ENCODE measurements around the gene HHAT. TPM values are rescaled to one million over a fixed set of nuclear protein-coding genes. Genes with fewer than 3 reads are reported as not detected.
"Not testable (repeated sequence)": the region's sequence is repeated elsewhere in the genome, so short reads cannot be mapped to it uniquely, and the experiment has no call there.

Gene HHAT
- total RNA-seq, 2 donors from 2014 or later = 1.6 to 2.0 TPM

DNA sequence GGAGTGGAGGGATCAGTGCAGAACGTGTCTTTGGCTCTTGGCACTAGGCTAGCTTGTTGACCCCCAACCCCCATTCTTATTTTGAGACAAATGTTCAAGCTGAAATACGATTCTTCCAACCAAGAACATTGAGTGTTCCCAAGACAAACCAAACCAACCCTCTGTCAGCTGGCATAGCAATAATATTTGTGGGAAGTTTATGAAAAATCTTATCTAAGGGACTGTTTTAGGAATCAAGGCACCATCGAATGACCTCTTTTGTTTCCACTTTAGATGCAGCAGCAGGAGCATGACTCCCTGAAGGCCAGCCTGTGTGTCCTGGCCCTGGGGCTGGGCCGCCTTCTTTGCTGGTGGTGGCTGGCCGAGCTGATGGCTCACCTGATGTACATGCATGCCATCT is 89.2 kb downstream of the HHAT start:
- TF ChIP-seq CTCF (IDR thresholded peaks at IDR 0.05) = no peak
- H3K36me3 ChIP-seq = no peaks in the 10 kb centered on the region
- DNase-seq (ENCODE audit: low spot score) = no peak
- no peaks in the 10 kb centered on the region for H3K27me3 ChIP-seq
- H3K4me1 ChIP-seq = no peaks in the 10 kb centered on the region
- no peaks in the 10 kb centered on the region for H3K9me3 ChIP-seq
- H3K4me3 ChIP-seq = no peak overlapping the region
- H3K27ac ChIP-seq = no peak overlapping the region

GRCh38 chr1:210418863-210419650 is 90.4 kb downstream of the HHAT start:
- no peak overlapping the region for H3K4me3 ChIP-seq
- no peaks in the 10 kb centered on the region for H3K27me3 ChIP-seq
- TF ChIP-seq CTCF (IDR thresholded peaks at IDR 0.05) = no peak
- DNase-seq (ENCODE audit: low spot score) = no peak
- no peaks in the 10 kb centered on the region for H3K4me1 ChIP-seq
- H3K9me3 ChIP-seq = peaks cover 0 to 7% of the 10 kb centered on the region in 2 donors
- H3K27ac ChIP-seq = no peak overlapping the region
- no peaks in the 10 kb centered on the region for H3K36me3 ChIP-seq

- not testable (repeated sequence) for H3K27ac ChIP-seq; DNase-seq (ENCODE audit: low spot score); H3K4me1 ChIP-seq; H3K27me3 ChIP-seq; H3K36me3 ChIP-seq; H3K4me3 ChIP-seq; H3K9me3 ChIP-seq
Measured at GRCh38 chr1:210426696-210427095, 98.0 kb downstream of the HHAT start.

DNA sequence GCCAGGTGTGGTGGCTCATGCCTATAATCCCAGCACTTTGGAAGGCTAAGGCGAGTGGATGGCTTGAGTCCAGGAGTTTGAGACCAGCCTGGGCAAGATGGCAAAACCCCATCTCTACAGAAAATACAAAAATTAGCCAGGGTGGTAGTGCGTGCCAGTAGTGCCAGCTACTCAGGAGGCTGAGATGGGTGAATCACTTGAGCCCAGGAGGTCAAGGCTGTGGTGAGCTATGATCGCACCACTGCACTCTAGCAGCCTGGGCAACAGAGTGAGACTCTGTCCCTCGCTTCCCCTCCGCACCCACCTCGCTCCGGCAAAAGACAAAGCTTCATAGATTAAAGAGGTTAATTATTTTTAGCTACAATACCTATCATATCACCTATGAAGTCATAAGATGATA is 100.0 kb downstream of the HHAT start:
- Histone ChIP-seq H3K9me3 (peaks cover 0 to 3% of the 10 kb centered on the region in 2 donors), H3K4me1 (no peaks in the 10 kb centered on the region), H3K4me3 (no peak overlapping the region), H3K27me3 (no peaks in the 10 kb centered on the region), H3K36me3 (no peaks in the 10 kb centered on the region), H3K27ac (no peak overlapping the region)
- no peak for DNase-seq (ENCODE audit: low spot score)
- TF ChIP-seq CTCF (IDR thresholded peaks at IDR 0.05) = no peak

DNA sequence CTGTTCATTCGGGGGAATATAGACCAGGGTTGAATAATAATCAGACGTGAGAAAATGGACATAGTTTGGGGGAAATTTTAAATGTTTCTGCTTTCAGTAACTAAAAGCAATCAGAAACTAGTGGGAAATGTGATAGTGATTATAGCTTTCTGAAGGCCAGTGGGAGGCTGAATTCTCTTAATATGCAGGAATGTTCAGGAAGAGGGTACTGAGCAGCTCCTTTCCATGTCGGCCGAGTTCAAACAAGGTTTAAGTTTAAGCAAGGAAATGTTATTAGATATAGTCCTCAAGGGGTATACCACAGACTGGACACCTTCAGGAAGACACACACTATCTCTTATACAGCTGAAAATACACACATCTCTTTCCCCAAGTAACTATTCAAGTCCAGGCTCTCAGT is 105.5 kb downstream of the HHAT start:
- Histone ChIP-seq H3K27me3 (no peaks in the 10 kb centered on the region), H3K9me3 (no peaks in the 10 kb centered on the region)
- no peak for DNase-seq (ENCODE audit: low spot score)

GRCh38 chr1:210437111-210437510 is 108.4 kb downstream of the HHAT start:
- DNase-seq (ENCODE audit: low spot score) = no peak
- H3K36me3 ChIP-seq = no peaks in the 10 kb centered on the region
- TF ChIP-seq CTCF (IDR thresholded peaks at IDR 0.05) = no peak
- no peaks in the 10 kb centered on the region for H3K4me1 ChIP-seq
- no peaks in the 10 kb centered on the region for H3K27me3 ChIP-seq
- H3K9me3 ChIP-seq = no peaks in the 10 kb centered on the region
- H3K4me3 ChIP-seq = no peak overlapping the region
- no peak overlapping the region for H3K27ac ChIP-seq

More for the DNA sequence above, 105.5 kb downstream of the HHAT start:
- Histone ChIP-seq H3K27ac (no peak overlapping the region), H3K4me3 (no peak overlapping the region), H3K36me3 (no peaks in the 10 kb centered on the region), H3K4me1 (no peaks in the 10 kb centered on the region)
- TF ChIP-seq CTCF (IDR thresholded peaks at IDR 0.05) = no peak

Measured in right atrium auricular region (tissue), 2 donors.